Brain pericyte (primary cell): Measurements from ENCODE around the gene SYP.
A peak's percentile ranks its signal among the peaks of the same experiment; 100 is the strongest.
"Not testable (repeated sequence)": the region's sequence is repeated elsewhere in the genome, so short reads cannot be mapped to it uniquely, and the experiment has no call there.

Experiments
- DNase-seq: peaks from one replicate; pipeline ENCODE4 v3.0.0-alpha.2; 2012; ENCODE audit warnings: low read depth, low spot score

SYP gene

GRCh38 chrX:49167740-49168108 lies 32.3 kb downstream of the SYP start:
- DNase-seq = no peak

- no peak for DNase-seq
Measured at GRCh38 chrX:49166914-49167739, 32.9 kb downstream of the SYP start.

GRCh38 chrX:49165901-49166881 lies 33.8 kb downstream of the SYP start:
- peak; percentile 44 for DNase-seq

- no peak for DNase-seq
Measured at GRCh38 chrX:49164589-49165360, 35.2 kb downstream of the SYP start.

GRCh38 chrX:49163555-49164419 lies 36.2 kb downstream of the SYP start:
- peak; percentile 59 for DNase-seq

GRCh38 chrX:49162620-49163019 lies 37.4 kb downstream of the SYP start, which contains the start of gene MAGIX:
TSS of gene MAGIX (plus strand) at chrX:49162758. CDS start at chrX:49162890, 132 bp downstream.
- DNase-seq = no peak

- DNase-seq = no peak
Measured at GRCh38 chrX:49161632-49162031, 38.4 kb downstream of the SYP start.

GRCh38 chrX:49160908-49161307 lies 39.1 kb downstream of the SYP start:
- DNase-seq = no peak

GRCh38 chrX:49157194-49157593 lies 42.8 kb downstream of the SYP start:
- DNase-seq = no peak

- DNase-seq = peak; percentile 47
Measured at GRCh38 chrX:49155900-49156837, 43.8 kb downstream of the SYP start.

GRCh38 chrX:49155243-49155899 lies 44.6 kb downstream of the SYP start:
- no peak for DNase-seq

GRCh38 chrX:49153467-49153866 lies 46.5 kb downstream of the SYP start:
- DNase-seq = no peak

GRCh38 chrX:49149291-49149690 lies 50.7 kb downstream of the SYP start:
- DNase-seq = not testable (repeated sequence)

- not testable (repeated sequence) for DNase-seq
Measured at GRCh38 chrX:49148390-49149100, 51.4 kb downstream of the SYP start.

- DNase-seq = no peak
Measured at GRCh38 chrX:49147936-49148335, 52.1 kb downstream of the SYP start.

- DNase-seq = no peak
Measured at GRCh38 chrX:49147282-49147681, 52.7 kb downstream of the SYP start.

- DNase-seq = not testable (repeated sequence)
Measured at GRCh38 chrX:49143154-49143553, 56.8 kb downstream of the SYP start.

GRCh38 chrX:49142264-49142663 lies 57.7 kb downstream of the SYP start:
- not testable (repeated sequence) for DNase-seq
